ENCODE measurements around the gene RASD1. TPM values are rescaled to one million over a fixed set of nuclear protein-coding genes. Genes with fewer than 3 reads are reported as not detected.
"Not testable (repeated sequence)": the region's sequence is repeated elsewhere in the genome, so short reads cannot be mapped to it uniquely, and the experiment has no call there.

RASD1 gene
- total RNA-seq, 2 experiments from 2014 or later = 0.39 to 0.58 TPM

GRCh38 chr17:17454700-17455099, 41.5 kb downstream of the RASD1 start:
- H3K4me1 Mint-ChIP-seq (ENCODE audit: low read depth); DNase-seq; H3K36me3 Mint-ChIP-seq (ENCODE audit: low read depth); CTCF ChIA-PET; H3K27me3 Mint-ChIP-seq (ENCODE audit: low read depth); H3K9me3 Mint-ChIP-seq (ENCODE audit: insufficient read depth); H3K27ac Mint-ChIP-seq; ATAC-seq; H3K4me3 Mint-ChIP-seq; POLR2A ChIA-PET: not testable (repeated sequence)

GRCh38 chr17:17454276-17454675, 41.9 kb downstream of the RASD1 start:
- H3K36me3 Mint-ChIP-seq (ENCODE audit: low read depth) = no peaks in the 10 kb centered on the region
- peaks cover 7% of the 10 kb centered on the region for H3K27me3 Mint-ChIP-seq (ENCODE audit: low read depth)
- no peak overlapping the region for H3K27ac Mint-ChIP-seq
- ChIA-PET CTCF (no interaction called here), POLR2A (no interaction called here)
- no peaks in the 10 kb centered on the region for H3K4me1 Mint-ChIP-seq (ENCODE audit: low read depth)
- DNase-seq = no peak
- H3K4me3 Mint-ChIP-seq = no peak overlapping the region
- no peaks in the 10 kb centered on the region for H3K9me3 Mint-ChIP-seq (ENCODE audit: insufficient read depth)
- ATAC-seq = no peak

- ATAC-seq (no peak), DNase-seq (no peak)
- Mint-ChIP-seq H3K9me3 (ENCODE audit: insufficient read depth) (no peaks in the 10 kb centered on the region), H3K4me1 (ENCODE audit: low read depth) (no peaks in the 10 kb centered on the region), H3K4me3 (no peak overlapping the region), H3K27ac (no peak overlapping the region), H3K36me3 (ENCODE audit: low read depth) (no peaks in the 10 kb centered on the region), H3K27me3 (ENCODE audit: low read depth) (peaks cover 8% of the 10 kb centered on the region)
- ChIA-PET CTCF (no interaction called here), POLR2A (no interaction called here)
Measured at GRCh38 chr17:17453088-17453487, 43.1 kb downstream of the RASD1 start.

- POLR2A ChIA-PET = no interaction called here
- H3K4me3 Mint-ChIP-seq = no peak overlapping the region
- no peaks in the 10 kb centered on the region for H3K36me3 Mint-ChIP-seq (ENCODE audit: low read depth)
- H3K4me1 Mint-ChIP-seq (ENCODE audit: low read depth) = no peaks in the 10 kb centered on the region
- DNase-seq (no peak), ATAC-seq (no peak)
- no peaks in the 10 kb centered on the region for H3K9me3 Mint-ChIP-seq (ENCODE audit: insufficient read depth)
- no peak overlapping the region for H3K27ac Mint-ChIP-seq
- CTCF ChIA-PET = interaction anchor here (0.8 to 1.1 kb wide), 2 partner anchors 8 to 93 kb away, joined by 3 to 4 read pairs; no protein-coding TSS in a partner anchor
- H3K27me3 Mint-ChIP-seq (ENCODE audit: low read depth) = peaks cover 7% of the 10 kb centered on the region
Measured at GRCh38 chr17:17448723-17449122, 47.5 kb downstream of the RASD1 start.

GRCh38 chr17:17448076-17448475, 48.1 kb downstream of the RASD1 start:
- no peak overlapping the region for H3K4me3 Mint-ChIP-seq
- H3K27ac Mint-ChIP-seq = no peak overlapping the region
- H3K36me3 Mint-ChIP-seq (ENCODE audit: low read depth) = no peaks in the 10 kb centered on the region
- POLR2A ChIA-PET = no interaction called here
- H3K9me3 Mint-ChIP-seq (ENCODE audit: insufficient read depth) = no peaks in the 10 kb centered on the region
- ATAC-seq (no peak), DNase-seq (no peak)
- H3K4me1 Mint-ChIP-seq (ENCODE audit: low read depth) = no peaks in the 10 kb centered on the region
- CTCF ChIA-PET = interaction anchor here (1.1 kb wide), 1 partner anchor 8 kb away, joined by 3 read pairs; no protein-coding TSS in a partner anchor
- H3K27me3 Mint-ChIP-seq (ENCODE audit: low read depth) = peaks cover 7% of the 10 kb centered on the region

- H3K9me3 Mint-ChIP-seq (ENCODE audit: insufficient read depth) = no peaks in the 10 kb centered on the region
- H3K27me3 Mint-ChIP-seq (ENCODE audit: low read depth) = peaks cover 7% of the 10 kb centered on the region
- no peaks in the 10 kb centered on the region for H3K4me1 Mint-ChIP-seq (ENCODE audit: low read depth)
- no peak overlapping the region for H3K4me3 Mint-ChIP-seq
- POLR2A ChIA-PET = interaction anchor here (0.8 kb wide), 1 partner anchor 34 kb away, joined by 3 read pairs; no protein-coding TSS in a partner anchor
- H3K36me3 Mint-ChIP-seq (ENCODE audit: low read depth) = no peaks in the 10 kb centered on the region
- ATAC-seq = no peak
- DNase-seq = no peak
- no peak overlapping the region for H3K27ac Mint-ChIP-seq
- CTCF ChIA-PET = no interaction called here
Measured at GRCh38 chr17:17447264-17447663, 48.9 kb downstream of the RASD1 start.

GRCh38 chr17:17446666-17447155, 49.5 kb downstream of the RASD1 start:
- no peak for DNase-seq
- ATAC-seq = no peak
- ChIA-PET POLR2A (interaction anchor here (0.8 kb wide), 1 partner anchor 35 kb away, joined by 3 read pairs; no protein-coding TSS in a partner anchor), CTCF (no interaction called here)
- Mint-ChIP-seq H3K4me1 (ENCODE audit: low read depth) (no peaks in the 10 kb centered on the region), H3K27me3 (ENCODE audit: low read depth) (peaks cover 7% of the 10 kb centered on the region), H3K27ac (no peak overlapping the region), H3K4me3 (no peak overlapping the region), H3K36me3 (ENCODE audit: low read depth) (no peaks in the 10 kb centered on the region), H3K9me3 (ENCODE audit: insufficient read depth) (no peaks in the 10 kb centered on the region)

GRCh38 chr17:17445925-17446665, 50.1 kb downstream of the RASD1 start:
- ChIA-PET POLR2A (no interaction called here), CTCF (no interaction called here)
- Mint-ChIP-seq H3K9me3 (ENCODE audit: insufficient read depth) (no peaks in the 10 kb centered on the region), H3K36me3 (ENCODE audit: low read depth) (no peaks in the 10 kb centered on the region), H3K27ac (no peak overlapping the region), H3K4me1 (ENCODE audit: low read depth) (no peaks in the 10 kb centered on the region), H3K27me3 (ENCODE audit: low read depth) (peaks cover 4% of the 10 kb centered on the region), H3K4me3 (no peak overlapping the region)
- no peak for DNase-seq
- no peak for ATAC-seq

GRCh38 chr17:17445296-17445924, 50.8 kb downstream of the RASD1 start:
- H3K27me3 Mint-ChIP-seq (ENCODE audit: low read depth) = peaks cover 4% of the 10 kb centered on the region
- DNase-seq (no peak), ATAC-seq (no peak)
- no peaks in the 10 kb centered on the region for H3K36me3 Mint-ChIP-seq (ENCODE audit: low read depth)
- H3K27ac Mint-ChIP-seq = no peak overlapping the region
- no peaks in the 10 kb centered on the region for H3K9me3 Mint-ChIP-seq (ENCODE audit: insufficient read depth)
- POLR2A ChIA-PET = no interaction called here
- H3K4me1 Mint-ChIP-seq (ENCODE audit: low read depth) = no peaks in the 10 kb centered on the region
- H3K4me3 Mint-ChIP-seq = no peak overlapping the region
- CTCF ChIA-PET = no interaction called here

Other genes starting within 250 kb of the RASD1 start
- gene COPS3, start 215.1 kb downstream of the RASD1 start, total RNA-seq = 100 to 1,000 TPM; 115 to 124 TPM
- gene NT5M, start 193.0 kb downstream of the RASD1 start, total RNA-seq = 1 to 10 TPM; 8.3 to 9.0 TPM
- 10 to 100 TPM; 14.9 to 15.0 TPM for gene MED9, start 19.4 kb downstream of the RASD1 start, total RNA-seq
- gene PEMT, start 95.3 kb upstream of the RASD1 start, total RNA-seq = 10 to 100 TPM; 14.1 to 17.2 TPM
- 10 to 100 TPM; 24.4 to 24.6 TPM for gene RAI1, start 185.1 kb upstream of the RASD1 start, total RNA-seq

Data from activated CD8-positive, alpha-beta T cell treated with anti-CD3 and anti-CD28 coated beads, Interleukin-2, amount 10 ng/mL, durations not matched to agents 7 days and 5 days (primary cell).